Glutamatergic neuron (in vitro differentiated cells): ENCODE data around the gene TIMM10B. TPM values are rescaled to one million over a fixed set of nuclear protein-coding genes. Genes with fewer than 3 reads are reported as not detected.

Experiments
- DNase-seq: peaks from one replicate; pipeline ENCODE4 v3.0.0; 2022
- H3K27ac Mint-ChIP-seq: one replicate; pipeline ENCODE4 v1.8.0; 2020; ENCODE audit warnings: mild to moderate bottlenecking, mixed read lengths, inconsistent platforms; ENCODE audit not compliant: unreplicated experiment
- H3K27me3 Mint-ChIP-seq: one replicate; pipeline ENCODE4 v1.8.0; 2020; ENCODE audit warnings: mild to moderate bottlenecking, moderate library complexity, mixed read lengths, inconsistent platforms; ENCODE audit not compliant: unreplicated experiment
- H3K36me3 Mint-ChIP-seq: one replicate; pipeline ENCODE4 v1.8.0; 2020; ENCODE audit warnings: mild to moderate bottlenecking, mixed read lengths, inconsistent platforms; ENCODE audit not compliant: unreplicated experiment
- H3K4me1 Mint-ChIP-seq: one replicate; pipeline ENCODE4 v1.8.0; 2020; ENCODE audit warnings: mild to moderate bottlenecking, low read depth, mixed read lengths, inconsistent platforms; ENCODE audit not compliant: unreplicated experiment
- H3K4me3 Mint-ChIP-seq: one replicate; pipeline ENCODE4 v1.8.0; 2020; ENCODE audit warnings: mild to moderate bottlenecking, mixed read lengths, inconsistent platforms; ENCODE audit not compliant: unreplicated experiment
- H3K9me3 Mint-ChIP-seq: one replicate; pipeline ENCODE4 v1.8.0; 2020; ENCODE audit warnings: mild to moderate bottlenecking, moderate library complexity, mixed read lengths, inconsistent platforms; ENCODE audit not compliant: unreplicated experiment
- CTCF ChIP-seq: fragments of 200-600 bp; sonication (generic); IDR thresholded peaks from one replicate; pipeline ENCODE4 v1.5.0; 2021; ENCODE audit not compliant: partially characterized antibody, unreplicated experiment
- total RNA-seq: library from RNA; stranded (reverse); fragmentation: NEBNext Ultra II Directional; extraction: Animal tissue kit (Norgen Biotek cat#: 25700); gene quantifications from one replicate; pipeline ENCODE4 v1.2.1, GENCODE V29; 2021; ENCODE audit not compliant: unreplicated experiment

The TIMM10B gene
- total RNA-seq, 1 donor from 2014 or later = 35.9 TPM

GRCh38 chr11:6469599-6469998 is 11.7 kb upstream of the TIMM10B start:
- Mint-ChIP-seq H3K9me3 (peaks cover 10% of the 10 kb centered on the region), H3K36me3 (no peaks in the 10 kb centered on the region), H3K27me3 (peaks cover 7% of the 10 kb centered on the region), H3K27ac (no peak overlapping the region), H3K4me1 (peaks cover 21% of the 10 kb centered on the region), H3K4me3 (no peak overlapping the region)
- no peak for TF ChIP-seq CTCF
- DNase-seq = no peak

- Mint-ChIP-seq H3K4me3 (peak overlapping the region; percentile 93), H3K27me3 (peaks cover 7% of the 10 kb centered on the region), H3K27ac (peak overlapping the region; percentile 94), H3K4me1 (peaks cover 20% of the 10 kb centered on the region), H3K36me3 (no peaks in the 10 kb centered on the region), H3K9me3 (peaks cover 12% of the 10 kb centered on the region)
- DNase-seq = peak; percentile 59
- TF ChIP-seq CTCF = no peak
These were observed 8.4 kb upstream of the TIMM10B start for GRCh38 chr11:6472934-6473333.

- H3K27me3 Mint-ChIP-seq = peaks cover 7% of the 10 kb centered on the region
- H3K27ac Mint-ChIP-seq = peak within 1 kb of the TSS; percentile 99
- peaks cover 20% of the 10 kb centered on the region for H3K4me1 Mint-ChIP-seq
- peaks cover 12% of the 10 kb centered on the region for H3K9me3 Mint-ChIP-seq
- peak within 1 kb of the TSS; percentile 93 for H3K4me3 Mint-ChIP-seq
- TF ChIP-seq CTCF = no peak
- no peaks in the 10 kb centered on the region for H3K36me3 Mint-ChIP-seq
- peak; percentile 96 for DNase-seq
These were observed 7.6 kb upstream of the TIMM10B start, which contains the start of gene TRIM3 for GRCh38 chr11:6473451-6474412. TSS of gene TRIM3 (minus strand) at chr11:6473941. CDS start at chr11:6465695, 8,246 bp downstream.

- H3K27ac Mint-ChIP-seq = peak overlapping the region; percentile 99
- TF ChIP-seq CTCF = no peak
- peak overlapping the region; percentile 91 for H3K4me3 Mint-ChIP-seq
- H3K9me3 Mint-ChIP-seq = peaks cover 13% of the 10 kb centered on the region
- peaks cover 20% of the 10 kb centered on the region for H3K4me1 Mint-ChIP-seq
- DNase-seq = no peak
- no peaks in the 10 kb centered on the region for H3K36me3 Mint-ChIP-seq
- peaks cover 8% of the 10 kb centered on the region for H3K27me3 Mint-ChIP-seq
These were observed 6.9 kb upstream of the TIMM10B start for GRCh38 chr11:6474413-6474792.

- H3K4me1 Mint-ChIP-seq = peaks cover 20% of the 10 kb centered on the region
- H3K36me3 Mint-ChIP-seq = no peaks in the 10 kb centered on the region
- peak overlapping the region; percentile 91 for H3K4me3 Mint-ChIP-seq
- no peak for TF ChIP-seq CTCF
- H3K27me3 Mint-ChIP-seq = peaks cover 8% of the 10 kb centered on the region
- DNase-seq = no peak
- peak overlapping the region; percentile 99 for H3K27ac Mint-ChIP-seq
- H3K9me3 Mint-ChIP-seq = peaks cover 13% of the 10 kb centered on the region
These were observed 6.3 kb upstream of the TIMM10B start for GRCh38 chr11:6474806-6475500.
